GM18526 (cell line): ENCODE data around the gene NFASC.

Experiments
- POLR2A ChIP-seq: IDR thresholded peaks from 3 replicates; pipeline ENCODE4 v1.6.1; 2011; ENCODE audit not compliant: insufficient read length; ENCODE audit errors: extremely low read depth

The NFASC gene

GRCh38 chr1:205026181-205026580 is 155.5 kb downstream of the NFASC start:
- no peak for TF ChIP-seq POLR2A

DNA sequence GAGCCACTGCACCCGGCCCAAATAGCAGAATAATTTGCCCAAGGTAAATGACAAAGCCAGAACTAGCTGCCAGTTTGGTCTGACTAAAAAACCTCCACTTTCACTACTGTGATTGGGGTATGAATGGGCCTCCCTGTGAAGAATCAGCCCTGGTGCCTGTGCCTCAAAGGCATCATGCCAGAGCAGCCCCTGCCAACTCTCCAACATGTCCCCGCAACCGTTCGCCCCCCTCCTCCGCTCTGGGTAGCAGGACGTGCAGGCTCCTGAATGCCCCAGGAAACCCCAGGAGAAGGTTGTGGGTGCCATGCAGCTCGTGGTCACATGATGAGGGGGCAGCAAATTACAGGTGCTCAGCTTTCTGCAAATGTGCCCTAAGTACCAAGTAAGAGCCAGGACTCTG is 157.7 kb downstream of the NFASC start:
- no peak for TF ChIP-seq POLR2A

DNA sequence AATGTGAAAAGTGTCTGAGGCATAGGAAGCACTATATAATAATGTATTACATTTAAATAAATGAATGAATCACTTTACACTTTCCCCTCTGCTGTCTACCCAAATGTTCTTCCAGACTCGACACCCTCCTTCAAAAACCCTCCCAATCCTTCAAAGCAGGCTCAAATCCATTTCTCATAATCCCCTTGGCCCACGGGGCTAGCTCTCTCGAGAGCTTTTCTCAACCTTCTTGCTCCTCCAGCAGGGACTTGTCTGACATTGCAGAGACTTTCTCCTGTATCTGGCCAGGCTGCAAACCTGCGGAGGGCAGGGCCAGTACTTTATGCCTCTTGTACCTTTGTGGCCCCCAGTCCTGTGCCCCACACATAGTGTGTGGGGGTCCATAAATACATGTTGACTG is 158.3 kb downstream of the NFASC start:
- TF ChIP-seq POLR2A = no peak

DNA sequence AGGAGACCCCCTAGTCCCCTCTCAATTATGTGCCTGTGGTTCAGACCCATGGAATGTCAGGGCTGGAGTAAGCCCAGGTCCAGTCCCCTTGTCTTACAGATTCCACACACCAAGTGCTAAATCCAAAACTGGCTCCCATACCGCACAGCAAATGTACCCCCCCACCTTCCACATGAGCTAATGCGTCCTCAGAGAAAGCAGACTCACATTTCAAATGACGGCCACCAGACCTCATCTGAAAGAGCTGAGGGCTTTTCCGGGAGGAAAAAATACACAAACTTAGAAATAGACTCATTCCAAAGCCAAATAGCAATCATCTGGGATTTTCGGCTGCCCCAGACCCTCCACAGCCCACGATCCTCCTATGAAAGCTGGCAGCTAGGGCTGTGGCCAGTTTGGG is 159.6 kb downstream of the NFASC start:
- TF ChIP-seq POLR2A = no peak

DNA sequence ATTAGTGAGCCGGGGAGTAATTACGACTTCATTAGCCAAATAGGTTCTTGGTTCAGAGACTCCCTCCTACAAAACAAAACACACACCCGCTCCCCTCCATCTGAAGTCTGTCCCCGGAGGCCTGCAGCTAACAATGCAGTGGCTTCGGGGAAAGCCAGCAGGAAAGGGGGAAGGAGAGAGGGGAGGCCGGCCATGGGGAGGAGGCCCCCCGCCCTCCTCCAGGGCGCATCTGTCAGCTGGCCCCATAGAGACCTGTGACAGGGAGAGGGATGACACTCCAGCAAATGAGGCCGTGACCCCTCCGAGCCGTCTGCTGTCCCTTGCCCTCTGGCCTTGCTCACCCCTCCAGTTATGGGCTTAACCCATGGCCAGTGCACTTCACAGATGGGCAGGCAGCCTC is 160.2 kb downstream of the NFASC start:
- no peak for TF ChIP-seq POLR2A

- TF ChIP-seq POLR2A = no peak
Observed at GRCh38 chr1:205032508-205032907, 161.8 kb downstream of the NFASC start.

- no peak for TF ChIP-seq POLR2A
Observed at GRCh38 chr1:205037539-205037938, 166.9 kb downstream of the NFASC start.

- TF ChIP-seq POLR2A = no peak
Observed at GRCh38 chr1:205038132-205038786, 167.6 kb downstream of the NFASC start.

GRCh38 chr1:205041001-205041715 is 170.5 kb downstream of the NFASC start:
- TF ChIP-seq POLR2A = no peak

DNA sequence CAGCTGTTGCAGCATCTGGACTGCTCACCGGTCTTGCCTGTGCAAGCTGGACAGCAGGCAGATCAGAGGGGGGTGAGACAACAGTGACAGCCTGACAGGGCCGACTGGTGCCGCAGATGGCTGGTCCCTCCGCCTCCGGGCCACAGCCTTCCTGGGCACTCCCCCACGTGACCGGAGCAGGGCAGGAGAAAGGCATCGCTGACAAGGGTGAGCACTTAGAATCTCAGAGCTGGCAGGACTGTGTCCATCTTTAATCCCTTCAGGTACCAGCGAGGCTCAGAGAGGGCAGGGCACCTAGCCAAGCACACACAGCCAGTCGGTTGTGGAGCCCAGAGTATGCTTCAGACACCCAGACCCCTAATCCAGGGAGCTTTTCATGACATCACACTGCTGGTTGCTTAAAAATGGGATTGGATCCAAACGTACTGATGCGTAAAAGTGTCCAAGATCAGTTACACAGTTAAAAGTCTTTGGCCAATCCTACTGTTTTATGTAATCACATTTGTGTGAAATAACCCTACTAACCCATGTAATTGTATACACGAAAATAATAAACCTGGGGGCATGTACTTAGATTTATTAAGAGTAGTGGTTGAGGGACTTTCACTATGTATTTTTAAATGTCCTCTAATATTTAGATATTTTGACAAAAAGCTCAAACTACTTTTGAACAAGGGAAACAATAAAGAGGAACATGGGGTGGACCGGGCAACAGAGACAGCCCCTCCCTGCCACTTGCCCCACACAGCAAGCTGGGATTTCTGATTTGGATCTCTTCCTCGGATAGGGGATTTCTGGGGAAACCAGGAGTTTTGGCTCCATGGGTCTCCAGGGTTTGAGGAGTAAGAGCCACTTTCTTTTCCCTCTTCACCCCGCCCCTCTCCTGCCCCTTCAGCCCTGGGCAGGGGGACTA is 171.6 kb downstream of the NFASC start:
- TF ChIP-seq POLR2A = no peak

GRCh38 chr1:205042911-205043806 is 172.5 kb downstream of the NFASC start, which contains the start of gene CNTN2:
TSS of gene CNTN2 (plus strand) at chr1:205043212. CDS start at chr1:205053186, 9,974 bp downstream.
- TF ChIP-seq POLR2A = no peak

GRCh38 chr1:205043866-205044265 is 173.2 kb downstream of the NFASC start:
- no peak for TF ChIP-seq POLR2A

DNA sequence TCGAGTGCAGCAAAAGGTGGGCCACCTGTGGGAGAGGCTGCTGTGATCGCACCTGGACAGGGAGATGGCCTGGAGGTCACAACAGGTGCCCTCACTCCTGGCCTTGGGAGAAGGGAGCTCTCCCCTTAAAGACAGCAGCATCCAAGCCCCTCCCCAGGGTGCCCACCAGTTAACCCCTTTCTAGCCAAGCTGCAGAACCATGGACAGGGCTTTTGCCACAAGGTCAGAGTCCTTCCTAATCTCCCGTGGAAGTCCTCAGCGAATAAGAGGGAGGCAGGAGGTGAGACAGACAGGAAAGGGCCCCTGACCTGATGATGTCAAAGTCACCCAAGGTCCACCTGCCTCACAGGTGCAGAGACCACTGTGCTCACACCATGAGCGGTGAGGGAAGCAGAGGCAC is 174.1 kb downstream of the NFASC start:
- TF ChIP-seq POLR2A = no peak

DNA sequence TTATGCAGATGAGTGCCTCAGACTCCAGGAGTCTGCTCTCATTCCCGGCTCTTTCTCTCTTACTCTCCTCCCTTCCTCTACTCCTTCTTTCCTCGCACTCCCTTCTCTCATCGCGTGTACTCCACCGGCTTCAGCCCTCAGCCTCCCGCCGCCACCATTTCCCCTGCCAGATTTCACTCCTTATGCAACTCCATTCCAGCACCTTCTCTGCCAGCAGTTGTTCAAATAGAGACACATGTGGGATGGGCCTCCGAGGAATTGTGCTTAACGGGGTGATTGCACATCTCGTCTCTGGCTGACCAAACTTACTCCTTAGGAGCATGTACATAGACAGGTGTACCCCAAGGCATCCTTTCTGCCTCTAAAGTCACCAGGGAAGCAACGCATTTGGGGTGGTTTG is 174.5 kb downstream of the NFASC start:
- no peak for TF ChIP-seq POLR2A

GRCh38 chr1:205046870-205047269 is 176.2 kb downstream of the NFASC start:
- TF ChIP-seq POLR2A = no peak

DNA sequence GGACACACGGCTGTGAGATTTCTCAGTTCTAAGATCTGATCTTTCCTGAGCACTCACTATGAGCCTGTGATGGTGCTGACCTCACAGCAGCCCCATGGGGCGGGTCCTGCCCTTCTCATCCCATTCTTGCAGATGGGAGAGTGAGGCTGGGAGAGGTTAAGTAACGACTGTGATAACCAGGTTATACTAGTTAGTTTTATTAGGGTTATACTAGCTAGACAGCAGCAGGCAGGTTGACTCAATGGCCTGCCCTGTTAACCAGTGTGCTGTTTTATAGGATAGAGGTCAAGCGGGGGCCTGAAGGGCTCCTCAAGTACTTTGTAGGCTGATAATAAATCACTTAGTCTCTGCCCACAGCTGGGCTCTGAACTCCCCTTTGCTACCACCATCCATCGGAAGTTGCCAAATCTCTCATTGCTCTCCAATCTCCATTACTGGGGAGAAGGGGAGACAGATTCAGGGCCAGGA is 177.1 kb downstream of the NFASC start:
- TF ChIP-seq POLR2A = no peak
